ENCODE results near the gene DUS4L. TPM values are rescaled to one million over a fixed set of nuclear protein-coding genes. Genes with fewer than 3 reads are reported as not detected.
"Not testable (repeated sequence)": the region's sequence is repeated elsewhere in the genome, so short reads cannot be mapped to it uniquely, and the experiment has no call there.

Gene DUS4L
- total RNA-seq, 2 experiments from 2014 or later, result 17.4 to 17.9 TPM

DNA sequence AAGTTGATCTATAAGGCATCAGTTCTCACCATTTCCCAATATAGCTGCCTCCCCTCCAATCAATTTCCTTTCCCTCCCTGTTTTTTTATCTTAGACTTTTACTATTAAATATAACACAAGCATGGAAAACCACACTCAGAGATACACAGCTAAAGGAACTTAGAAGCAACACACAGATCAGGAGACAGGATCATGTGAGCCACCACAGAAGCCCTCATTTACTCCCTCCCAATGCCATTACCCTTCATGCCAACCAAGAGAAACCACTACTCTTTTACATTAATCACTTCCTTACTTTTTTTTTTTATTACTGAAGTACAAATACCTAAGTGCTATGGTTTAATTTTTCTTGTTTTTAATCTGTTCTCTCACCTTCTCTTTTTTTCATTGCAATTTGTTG lies 33.0 kb upstream of the DUS4L start:
- Mint-ChIP-seq H3K9me3 (peaks cover 11% of the 10 kb centered on the region), H3K36me3 (ENCODE audit: low read depth) (peaks cover 46% of the 10 kb centered on the region), H3K27me3 (no peaks in the 10 kb centered on the region), H3K27ac (no peak overlapping the region), H3K4me3 (no peak overlapping the region), H3K4me1 (ENCODE audit: low read depth) (peaks cover 29% of the 10 kb centered on the region)
- TF ChIP-seq, protein P1, sequence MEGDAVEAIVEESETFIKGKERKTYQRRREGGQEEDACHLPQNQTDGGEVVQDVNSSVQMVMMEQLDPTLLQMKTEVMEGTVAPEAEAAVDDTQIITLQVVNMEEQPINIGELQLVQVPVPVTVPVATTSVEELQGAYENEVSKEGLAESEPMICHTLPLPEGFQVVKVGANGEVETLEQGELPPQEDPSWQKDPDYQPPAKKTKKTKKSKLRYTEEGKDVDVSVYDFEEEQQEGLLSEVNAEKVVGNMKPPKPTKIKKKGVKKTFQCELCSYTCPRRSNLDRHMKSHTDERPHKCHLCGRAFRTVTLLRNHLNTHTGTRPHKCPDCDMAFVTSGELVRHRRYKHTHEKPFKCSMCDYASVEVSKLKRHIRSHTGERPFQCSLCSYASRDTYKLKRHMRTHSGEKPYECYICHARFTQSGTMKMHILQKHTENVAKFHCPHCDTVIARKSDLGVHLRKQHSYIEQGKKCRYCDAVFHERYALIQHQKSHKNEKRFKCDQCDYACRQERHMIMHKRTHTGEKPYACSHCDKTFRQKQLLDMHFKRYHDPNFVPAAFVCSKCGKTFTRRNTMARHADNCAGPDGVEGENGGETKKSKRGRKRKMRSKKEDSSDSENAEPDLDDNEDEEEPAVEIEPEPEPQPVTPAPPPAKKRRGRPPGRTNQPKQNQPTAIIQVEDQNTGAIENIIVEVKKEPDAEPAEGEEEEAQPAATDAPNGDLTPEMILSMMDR (IDR thresholded peaks at IDR 0.05), result no peak
- ATAC-seq, result no peak
- ChIA-PET CTCF (no interaction called here), POLR2A (interaction anchor here (0.7 to 0.8 kb wide), 2 partner anchors 33 to 45 kb away, joined by 3 to 4 read pairs; no protein-coding TSS in a partner anchor)
- DNase-seq, result no peak
- intact Hi-C loops (cut with micrococcal nuclease), result no loop called here

DNA sequence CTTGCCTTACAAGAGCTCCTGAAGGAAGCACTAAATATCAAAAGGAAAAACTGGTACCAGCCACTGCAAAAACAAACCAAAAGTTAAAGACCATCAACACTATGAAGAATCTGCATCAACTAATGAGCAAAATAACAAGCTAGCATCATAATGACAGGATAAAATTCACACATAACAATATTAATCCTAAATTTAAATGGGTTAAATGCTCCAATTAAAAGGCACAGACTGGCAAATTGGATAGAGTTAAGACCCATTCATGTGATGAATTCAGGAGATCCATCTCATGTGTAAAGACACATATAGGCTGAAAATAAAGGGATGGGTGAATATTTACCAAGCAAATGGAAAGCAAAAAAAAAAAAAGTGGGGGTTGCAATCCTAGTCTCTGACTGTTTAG lies 29.6 kb upstream of the DUS4L start:
- Mint-ChIP-seq H3K27ac (no peak overlapping the region), H3K4me3 (no peak overlapping the region), H3K4me1 (ENCODE audit: low read depth) (peaks cover 23% of the 10 kb centered on the region), H3K27me3 (no peaks in the 10 kb centered on the region), H3K36me3 (ENCODE audit: low read depth) (peaks cover 58% of the 10 kb centered on the region), H3K9me3 (peaks cover 20% of the 10 kb centered on the region)
- ATAC-seq, result no peak
- CTCF ChIA-PET, result no interaction called here
- intact Hi-C loops (cut with micrococcal nuclease), result no loop called here
- DNase-seq, result no peak
- TF ChIP-seq, protein P1 (IDR thresholded peaks at IDR 0.05), result no peak
- POLR2A ChIA-PET, result no interaction called here

DNA sequence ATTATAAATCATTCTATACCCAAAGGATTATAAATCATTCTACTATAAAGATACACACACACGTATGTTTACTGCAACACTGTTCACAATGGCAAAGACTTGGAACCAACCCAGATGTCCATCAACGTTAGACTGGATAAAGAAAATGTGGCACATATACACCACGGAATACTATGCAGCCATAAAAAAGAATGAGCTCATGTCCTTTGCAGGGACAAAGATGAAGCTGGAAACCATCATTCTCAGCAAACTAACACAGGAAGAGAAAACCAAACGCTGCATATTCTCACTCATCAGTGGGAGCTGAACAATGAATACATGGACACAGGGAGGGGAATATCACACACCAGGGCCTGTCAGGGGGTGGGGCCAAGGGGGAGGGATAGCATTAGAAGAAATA lies 26.5 kb upstream of the DUS4L start:
- not testable (repeated sequence) for DNase-seq

DNA sequence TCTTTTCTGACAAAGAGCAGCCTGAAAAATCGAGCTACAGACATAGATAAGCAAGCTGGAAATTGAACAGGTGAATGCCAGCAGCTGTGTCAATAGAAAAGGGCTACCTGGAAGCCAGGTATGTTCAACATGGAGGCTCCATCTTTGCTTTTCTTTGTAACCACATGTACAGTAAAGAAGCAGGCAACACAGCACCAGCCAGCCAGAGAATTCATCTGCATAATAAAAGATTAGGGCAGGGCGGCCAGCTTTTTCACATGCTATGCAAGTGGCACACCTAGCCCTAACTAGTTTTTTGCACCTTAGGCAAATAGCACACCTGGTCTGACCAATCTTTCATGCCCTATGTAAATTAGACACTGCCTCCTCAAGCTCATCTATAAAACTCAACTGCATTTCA lies 25.8 kb upstream of the DUS4L start:
- Mint-ChIP-seq H3K36me3 (ENCODE audit: low read depth) (peaks cover 63% of the 10 kb centered on the region), H3K27ac (no peak overlapping the region), H3K4me1 (ENCODE audit: low read depth) (peaks cover 27% of the 10 kb centered on the region), H3K27me3 (no peaks in the 10 kb centered on the region), H3K4me3 (no peak overlapping the region), H3K9me3 (peaks cover 20% of the 10 kb centered on the region)
- DNase-seq (no peak), ATAC-seq (no peak)
- intact Hi-C loops (cut with micrococcal nuclease), result no loop called here
- TF ChIP-seq, protein P1 (IDR thresholded peaks at IDR 0.05), result no peak
- ChIA-PET POLR2A (interaction anchor here (0.7 kb wide), 1 partner anchor 69 kb away, joined by 3 read pairs; no protein-coding TSS in a partner anchor), CTCF (interaction anchor here (1.5 kb wide), 1 partner anchor 10 kb away, joined by 4 read pairs; no protein-coding TSS in a partner anchor)

More for the DNA sequence above, 26.5 kb upstream of the DUS4L start:
- intact Hi-C loops (cut with micrococcal nuclease); ATAC-seq; CTCF ChIA-PET; H3K27me3 Mint-ChIP-seq; POLR2A ChIA-PET; H3K27ac Mint-ChIP-seq; H3K4me3 Mint-ChIP-seq: not testable (repeated sequence)
- Mint-ChIP-seq H3K4me1 (ENCODE audit: low read depth) (peaks cover 27% of the 10 kb centered on the region), H3K9me3 (peaks cover 20% of the 10 kb centered on the region), H3K36me3 (ENCODE audit: low read depth) (peaks cover 62% of the 10 kb centered on the region)

DNA sequence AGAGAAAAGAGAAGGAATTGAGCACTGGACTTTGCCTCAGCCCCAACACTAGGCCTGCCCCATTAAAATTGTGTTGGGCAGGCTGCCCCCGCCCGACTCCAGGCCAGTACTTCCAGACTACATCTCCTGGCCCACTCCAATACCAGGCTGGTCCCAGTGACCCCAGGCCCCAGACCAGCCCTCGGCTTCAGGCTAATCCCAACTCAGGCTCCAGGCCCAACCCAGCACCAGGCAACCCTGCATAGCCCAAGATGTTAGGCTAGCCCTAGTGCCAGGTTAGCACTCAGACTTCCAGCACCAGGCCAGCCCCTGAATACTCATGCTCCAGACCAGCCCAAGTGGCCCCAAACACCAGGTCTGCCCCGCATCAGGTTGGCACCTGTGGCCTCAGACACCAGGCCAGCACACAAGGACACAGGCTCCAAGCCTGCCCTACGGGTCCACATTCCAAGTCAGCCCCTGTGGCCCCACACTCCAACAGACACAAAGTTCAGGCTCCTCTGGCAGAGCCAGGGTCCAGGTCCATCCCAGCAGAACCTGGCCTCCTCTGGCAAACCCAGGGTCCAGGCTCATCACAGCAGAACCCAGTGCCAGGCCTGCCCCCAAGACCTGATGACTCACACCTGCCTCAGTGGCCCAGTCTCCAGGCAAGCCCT lies 20.3 kb upstream of the DUS4L start:
- H3K4me1 Mint-ChIP-seq (ENCODE audit: low read depth), result peaks cover 9% of the 10 kb centered on the region
- no peak overlapping the region for H3K27ac Mint-ChIP-seq
- H3K36me3 Mint-ChIP-seq (ENCODE audit: low read depth), result peaks cover 60% of the 10 kb centered on the region
- ChIA-PET POLR2A (no interaction called here), CTCF (no interaction called here)
- H3K4me3 Mint-ChIP-seq, result no peak overlapping the region
- peaks cover 13% of the 10 kb centered on the region for H3K9me3 Mint-ChIP-seq
- no peaks in the 10 kb centered on the region for H3K27me3 Mint-ChIP-seq
- DNase-seq (no peak), ATAC-seq (no peak)
- TF ChIP-seq, protein P1 (IDR thresholded peaks at IDR 0.05), result no peak
- intact Hi-C loops (cut with micrococcal nuclease), result no loop called here

Measured in activated CD8-positive, alpha-beta T cell treated with anti-CD3 and anti-CD28 coated beads for 36 hours (primary cell).